K562 (cell line): ENCODE data around the gene CBFA2T2. TPM values are rescaled to one million over a fixed set of nuclear protein-coding genes. Genes with fewer than 3 reads are reported as not detected.

Experiments used
- BCL6 ChIP-seq: fragments of 250-450 bp; sonication (Bioruptor Pico); IDR thresholded peaks from 2 replicates; pipeline ENCODE4 v1.4.0; 2020
- BMI1 ChIP-seq: fragments of 150-350 bp; IDR thresholded peaks from 2 replicates; pipeline ENCODE4 v1.6.1; 2014; ENCODE audit warnings: low read length
- BRF1 ChIP-seq: IDR thresholded peaks from 3 replicates; pipeline ENCODE4 v1.6.1; 2011; ENCODE audit warnings: borderline replicate concordance, mild to moderate bottlenecking; ENCODE audit not compliant: insufficient read length; ENCODE audit errors: extremely low read depth
- CC2D1A ChIP-seq: fragments of 450-650 bp; IDR thresholded peaks from 2 replicates; pipeline ENCODE4 v1.6.1; 2017; ENCODE audit warnings: mild to moderate bottlenecking
- DDX20 ChIP-seq: fragments of 450-650 bp; IDR thresholded peaks from 2 replicates; pipeline ENCODE4 v1.6.1; 2016; ENCODE audit warnings: missing genetic modification characterization, low read depth, mild to moderate bottlenecking, missing compliant biosample characterization, moderate library complexity
- EHMT2 ChIP-seq: fragments of 450-650 bp; IDR thresholded peaks from 2 replicates; pipeline ENCODE4 v1.6.1; 2018; ENCODE audit warnings: antibody characterized with exemption
- FOXP4 ChIP-seq: sonication (generic); formaldehyde crosslinking; IDR thresholded peaks from 2 replicates; pipeline ENCODE4 v1.8.0; 2022; ENCODE audit warnings: mild to moderate bottlenecking, missing genetic modification reagents, borderline replicate concordance
- GATA2 ChIP-seq: sonication (generic); formaldehyde crosslinking; IDR thresholded peaks from 2 replicates; pipeline ENCODE4 v1.4.0; 2020; ENCODE audit warnings: mild to moderate bottlenecking, missing genetic modification reagents
- HDAC8 ChIP-seq: fragments of 450-650 bp; IDR thresholded peaks from 2 replicates; pipeline ENCODE4 v1.6.1; 2016; ENCODE audit warnings: mild to moderate bottlenecking, missing genetic modification characterization, moderate library complexity, missing compliant biosample characterization
- KHSRP ChIP-seq: fragments of 450-650 bp; IDR thresholded peaks from 2 replicates; pipeline ENCODE4 v1.6.1; 2017
- KLF10 ChIP-seq: fragments of 250-450 bp; sonication (Bioruptor Pico); IDR thresholded peaks from 2 replicates; pipeline ENCODE4 v1.6.1; 2021; ENCODE audit warnings: matching md5 sums
- NRF1 ChIP-seq, 2 experiments: fragments of 450-650 bp; IDR thresholded peaks in 1 of 2; conservative IDR thresholded peaks in 1 of 2; 2 replicates each; pipeline ENCODE4 v1.6.1; 2014; ENCODE audit warnings: mild to moderate bottlenecking in 2 of 2
- PATZ1 ChIP-seq: fragments of 250-450 bp; sonication (Bioruptor Pico); IDR thresholded peaks from 2 replicates; pipeline ENCODE4 v1.5.0; 2020; ENCODE audit warnings: mild to moderate bottlenecking, borderline replicate concordance
- PHF21A ChIP-seq: fragments of 450-650 bp; IDR thresholded peaks from 2 replicates; pipeline ENCODE4 v1.6.1; 2017; ENCODE audit warnings: low read depth, borderline replicate concordance
- POLR2G ChIP-seq: fragments of 200-400 bp; formaldehyde crosslinking; IDR thresholded peaks from 2 replicates; pipeline ENCODE4 v1.6.1; 2017; ENCODE audit warnings: low read depth, mild to moderate bottlenecking, antibody characterized with exemption, low read length, moderate library complexity
- PURB ChIP-seq: sonication (generic); formaldehyde crosslinking; IDR thresholded peaks from 2 replicates; pipeline ENCODE4 v1.9.0; 2021; ENCODE audit warnings: low read depth, mild to moderate bottlenecking, missing genetic modification reagents
- TARDBP ChIP-seq: fragments of 450-650 bp; IDR thresholded peaks from 2 replicates; pipeline ENCODE4 v1.6.1; 2016
- VEZF1 ChIP-seq: fragments of 200-800 bp; sonication (Bioruptor generic); IDR thresholded peaks from 2 replicates; pipeline ENCODE4 v1.6.1; 2017; ENCODE audit warnings: missing genetic modification characterization, missing compliant biosample characterization
- ZBTB7A ChIP-seq: IDR thresholded peaks from 2 replicates; pipeline ENCODE4 v1.6.1; 2011; ENCODE audit warnings: low read depth, mild to moderate bottlenecking, low read length, moderate library complexity, borderline replicate concordance; ENCODE audit not compliant: control insufficient read depth
- ZNF121 ChIP-seq: sonication (generic); formaldehyde crosslinking; conservative IDR thresholded peaks from 2 replicates; pipeline ENCODE4 v1.8.0; 2022; ENCODE audit warnings: missing genetic modification reagents
- ZNF280B ChIP-seq: fragments of 250-450 bp; sonication (Bioruptor Pico); IDR thresholded peaks from 2 replicates; pipeline ENCODE4 v1.5.1; 2021; ENCODE audit warnings: mild to moderate bottlenecking
- ZNF436 ChIP-seq: fragments of 250-450, 450-650 bp; sonication (Bioruptor Pico); formaldehyde crosslinking; IDR thresholded peaks from 2 replicates; pipeline ENCODE4 v1.7.0; 2020; ENCODE audit warnings: mild to moderate bottlenecking
- polyA plus RNA-seq, 8 experiments: library from polyadenylated mRNA; depleted of rRNA in 4 of 8; stranded (reverse) in 5 of 8; unstranded in 3 of 8; fragments of >200 nt; fragmentation: Nextera tagmentation in 2 of 8; fragmentation: Illumina TruSeq in 1 of 8; extraction: Ambion mirVana in 2 of 8; extraction: Trizol in 1 of 8; gene quantifications; 2 replicates each; pipeline versions ENCODE4 v1.2.1 to v1.2.3, GENCODE V29; 2011 to 2014; ENCODE audit warnings: inconsistent platforms in 1 of 8, missing spikeins in 1 of 8
- total RNA-seq, 7 experiments: library from RNA; depleted of rRNA in 6 of 7; stranded (reverse); fragments of >200 nt in 6 of 7; fragmentation: Illumina TruSeq in 2 of 7; extraction: Trizol in 2 of 7; gene quantifications; 2 replicates each; pipeline versions ENCODE4 v1.2.1 to v1.2.3, GENCODE V29; 2011 to 2021; ENCODE audit warnings: low replicate concordance in 1 of 7

The CBFA2T2 gene
- total and polyA plus RNA-seq, 9 of the 15 experiments (the other 6 are each of a cell fraction or from before 2014, with no cell fraction given), result 0.27 to 9.6 (median 5.8) TPM

- no peak for TF ChIP-seq KHSRP
- TF ChIP-seq PURB (CRISPR knock-in tag), result no peak
- TF ChIP-seq DDX20 (tag), result no peak
- no peak for TF ChIP-seq PATZ1 (CRISPR knock-in tag)
- no peak for TF ChIP-seq ZNF280B (CRISPR knock-in tag)
- TF ChIP-seq PHF21A, result no peak
- no peak for TF ChIP-seq BCL6
- TF ChIP-seq POLR2G, result peak; percentile 93
- peak; percentile 91 to 92 for TF ChIP-seq NRF1 (conservative IDR thresholded peaks at IDR 0.05 in 1 of 2, IDR thresholded peaks at IDR 0.05 in 1 of 2)
- TF ChIP-seq ZNF436 (CRISPR knock-in tag), result peak; percentile 66; the same call in 1 of the 2 replicates
- TF ChIP-seq ZBTB7A, result no peak
- TF ChIP-seq VEZF1 (CRISPR knock-in tag), result peak; percentile 72
- no peak for TF ChIP-seq BMI1
- no peak for TF ChIP-seq HDAC8 (tag)
- TF ChIP-seq FOXP4 (CRISPR knock-in tag), result no peak
- no peak for TF ChIP-seq GATA2 (CRISPR knock-in tag)
- TF ChIP-seq CC2D1A, result no peak
- no peak for TF ChIP-seq KLF10 (CRISPR knock-in tag)
- no peak for TF ChIP-seq ZNF121
- TF ChIP-seq TARDBP, result peak; percentile 69; the same call in 1 of the 2 replicates
- no peak for TF ChIP-seq BRF1
- TF ChIP-seq EHMT2, result no peak
Observed at GRCh38 chr20:33489495-33490022, 337 bp upstream of the CBFA2T2 start (continued).
